GM23338 (cell line): Measurements from ENCODE around the gene SAPCD1. TPM values are rescaled to one million over a fixed set of nuclear protein-coding genes. Genes with fewer than 3 reads are reported as not detected.
"Not testable (repeated sequence)": the region's sequence is repeated elsewhere in the genome, so short reads cannot be mapped to it uniquely, and the experiment has no call there.

Source experiments
- ATAC-seq: fragments of 200-7000 bp; cut with Tn5 transposase; 3 replicates; pipeline ENCODE4 v1.9.1; 2020
- DNase-seq: peaks from one replicate; pipeline ENCODE4 v3.0.0-alpha.2; 2015; ENCODE audit warnings: low spot score
- H2AFZ ChIP-seq: fragments of 200-600 bp; sonication (generic); 2 replicates; pipeline ENCODE4 v1.8.0; 2016; ENCODE audit warnings: antibody characterized with exemption, mild to moderate bottlenecking, moderate library complexity
- H3F3A ChIP-seq: fragments of 200-600 bp; sonication (generic); replicated peaks from 2 replicates; pipeline ENCODE4 v1.8.0; 2017; ENCODE audit warnings: antibody characterized with exemption, mixed run types, low read depth
- H3K27ac ChIP-seq: fragments of 200-600 bp; sonication (generic); 2 replicates; pipeline ENCODE4 v1.6.1; 2016; ENCODE audit warnings: low read depth
- H3K27me3 ChIP-seq: fragments of 200-600 bp; sonication (generic); 2 replicates; pipeline ENCODE4 v1.8.0; 2016; ENCODE audit warnings: mild to moderate bottlenecking, mixed run types, moderate library complexity; ENCODE audit not compliant: insufficient read depth
- H3K36me3 ChIP-seq: fragments of 200-600 bp; sonication (generic); 2 replicates; pipeline ENCODE4 v1.8.0; 2016; ENCODE audit warnings: mild to moderate bottlenecking; ENCODE audit not compliant: insufficient read depth
- H3K4me1 ChIP-seq: fragments of 200-600 bp; sonication (generic); 2 replicates; pipeline ENCODE4 v1.8.0; 2016; ENCODE audit warnings: mild to moderate bottlenecking, moderate library complexity; ENCODE audit not compliant: insufficient read depth
- H3K4me2 ChIP-seq: fragments of 200-600 bp; sonication (generic); 2 replicates; pipeline ENCODE4 v1.7.1; 2017; ENCODE audit warnings: mixed run types
- H3K4me3 ChIP-seq: fragments of 200-600 bp; sonication (generic); 2 replicates; pipeline ENCODE4 v1.6.1; 2016; ENCODE audit warnings: mixed run types
- H3K79me2 ChIP-seq: fragments of 200-600 bp; sonication (generic); replicated peaks from 2 replicates; pipeline ENCODE4 v1.8.0; 2017; ENCODE audit warnings: mild to moderate bottlenecking; ENCODE audit not compliant: insufficient read depth
- H3K9me2 ChIP-seq: fragments of 200-600 bp; sonication (generic); 2 replicates; pipeline ENCODE4 v1.8.0; 2017; ENCODE audit not compliant: insufficient read depth
- H4K20me1 ChIP-seq: fragments of 200-600 bp; sonication (generic); replicated peaks from 2 replicates; pipeline ENCODE4 v1.8.0; 2017; ENCODE audit warnings: mild to moderate bottlenecking; ENCODE audit not compliant: insufficient read depth
- H3K27ac Mint-ChIP-seq: 2 replicates; pipeline ENCODE4 v1.8.0; 2020; ENCODE audit warnings: inconsistent platforms, mild to moderate bottlenecking, moderate library complexity, mixed read lengths
- H3K27me3 Mint-ChIP-seq: 3 replicates; pipeline ENCODE4 v1.8.0; 2022; ENCODE audit warnings: low read depth, mild to moderate bottlenecking, moderate library complexity, mixed read lengths, inconsistent platforms; ENCODE audit not compliant: insufficient read depth, poor library complexity
- H3K36me3 Mint-ChIP-seq: 3 replicates; pipeline ENCODE4 v1.8.0; 2021; ENCODE audit warnings: low read depth, mild to moderate bottlenecking, inconsistent platforms, moderate library complexity, mixed read lengths
- H3K4me1 Mint-ChIP-seq: 3 replicates; pipeline ENCODE4 v1.8.0; 2020; ENCODE audit warnings: mild to moderate bottlenecking, inconsistent platforms, mixed read lengths
- H3K4me3 Mint-ChIP-seq: 3 replicates; pipeline ENCODE4 v1.8.0; 2021; ENCODE audit warnings: moderate library complexity, mild to moderate bottlenecking, inconsistent platforms, mixed read lengths
- H3K9me3 Mint-ChIP-seq: 3 replicates; pipeline ENCODE4 v1.8.0; 2020; ENCODE audit warnings: moderate library complexity, mild to moderate bottlenecking, inconsistent platforms, mixed read lengths
- EZH2 ChIP-seq: fragments of 200-600 bp; sonication (generic); IDR thresholded peaks from one replicate; pipeline ENCODE4 v1.8.0; 2017; ENCODE audit warnings: antibody characterized with exemption, mild to moderate bottlenecking, low read depth; ENCODE audit not compliant: unreplicated experiment
- polyA plus RNA-seq: library from polyadenylated mRNA; unstranded; fragments of >200 nt; fragmentation: Nextera tagmentation; extraction: Ambion mirVana; gene quantifications from 2 replicates; pipeline ENCODE4 v1.2.1, GENCODE V29; 2016
- total RNA-seq: library from RNA; depleted of rRNA; stranded (reverse); fragments of >200 nt; shearing (Covaris generic); gene quantifications from 2 replicates; pipeline ENCODE4 v1.2.3, GENCODE V29; 2014
- TF ChIP-seq, protein P1 (sequence below): fragments of 250-450 bp; sonication (Bioruptor Pico); IDR thresholded peaks from 2 replicates; pipeline ENCODE4 v1.5.0; 2020; ENCODE audit warnings: mild to moderate bottlenecking, moderate library complexity
- TF ChIP-seq, protein P2 (sequence below): IDR thresholded peaks from 2 replicates; pipeline ENCODE4 v1.6.1; 2016; ENCODE audit warnings: antibody characterized with exemption

SAPCD1 gene
- total and polyA plus RNA-seq, 2 experiments from 2014 or later = 3.9 to 5.0 TPM

DNA sequence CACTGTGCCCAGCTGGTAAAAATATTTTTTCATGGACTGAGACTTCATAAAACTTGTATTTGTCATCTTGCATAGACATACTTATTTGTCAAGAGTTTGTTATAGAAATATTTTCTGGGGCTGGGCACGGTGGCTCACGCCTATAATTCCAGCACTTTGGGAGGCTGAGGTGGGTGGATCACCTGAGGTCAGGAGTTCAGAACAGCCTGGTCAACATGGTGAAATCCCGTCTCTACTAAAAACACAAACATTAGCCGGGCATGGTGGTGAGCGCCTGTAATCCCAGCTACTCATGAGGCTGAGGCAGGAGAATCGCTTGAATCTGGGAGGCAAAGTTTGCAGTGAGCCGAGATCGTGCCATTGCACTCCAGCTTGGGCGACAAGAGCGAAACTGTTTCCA is 46.1 kb downstream of the SAPCD1 start:
- not testable (repeated sequence) for H3K27ac Mint-ChIP-seq

DNA sequence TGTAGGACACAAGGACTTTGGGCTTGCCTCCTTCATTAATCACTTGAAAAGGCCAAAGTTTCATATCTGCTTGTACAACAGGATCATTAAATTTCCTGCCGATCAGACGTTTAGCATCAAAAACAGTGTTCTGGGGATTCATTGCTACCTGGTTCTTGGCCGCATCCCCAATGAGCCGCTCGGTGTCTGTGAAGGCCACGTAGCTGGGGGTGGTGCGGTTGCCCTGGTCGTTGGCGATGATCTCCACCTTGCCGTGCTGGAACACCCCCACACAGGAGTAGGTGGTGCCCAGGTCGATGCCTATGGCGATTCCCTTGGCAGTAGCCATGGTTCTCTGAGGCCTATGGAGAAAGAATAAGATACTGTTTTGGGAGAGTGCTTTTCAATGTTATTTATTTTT is 49.2 kb downstream of the SAPCD1 start:
- no peak for ATAC-seq
- Mint-ChIP-seq H3K36me3 (peaks cover 3% of the 10 kb centered on the region; the same call in 2 of the 3 replicates), H3K27ac (no peak overlapping the region), H3K4me1 (peaks cover 8% of the 10 kb centered on the region; the same call in 2 of the 3 replicates), H3K9me3 (peaks cover 4% of the 10 kb centered on the region; the same call in 2 of the 3 replicates), H3K27me3 (peaks cover 24% of the 10 kb centered on the region), H3K4me3 (no peak overlapping the region)
- Histone ChIP-seq H3K4me2 (no peak overlapping the region), H3K27me3 (no peaks in the 10 kb centered on the region), H3K27ac (no peak overlapping the region), H2AFZ (no peak overlapping the region), H3K9me2 (no peaks in the 10 kb centered on the region), H4K20me1 (no peaks in the 10 kb centered on the region), H3K4me3 (no peak overlapping the region), H3F3A (0 out of 2 replicates have a peak, but pooled peaks cover 6% of the 10 kb centered on the region), H3K79me2 (no peaks in the 10 kb centered on the region), H3K4me1 (peaks cover 9% of the 10 kb centered on the region; the same call in 1 of the 2 replicates), H3K36me3 (no peaks in the 10 kb centered on the region)
- no peak for DNase-seq
- TF ChIP-seq, protein P1, sequence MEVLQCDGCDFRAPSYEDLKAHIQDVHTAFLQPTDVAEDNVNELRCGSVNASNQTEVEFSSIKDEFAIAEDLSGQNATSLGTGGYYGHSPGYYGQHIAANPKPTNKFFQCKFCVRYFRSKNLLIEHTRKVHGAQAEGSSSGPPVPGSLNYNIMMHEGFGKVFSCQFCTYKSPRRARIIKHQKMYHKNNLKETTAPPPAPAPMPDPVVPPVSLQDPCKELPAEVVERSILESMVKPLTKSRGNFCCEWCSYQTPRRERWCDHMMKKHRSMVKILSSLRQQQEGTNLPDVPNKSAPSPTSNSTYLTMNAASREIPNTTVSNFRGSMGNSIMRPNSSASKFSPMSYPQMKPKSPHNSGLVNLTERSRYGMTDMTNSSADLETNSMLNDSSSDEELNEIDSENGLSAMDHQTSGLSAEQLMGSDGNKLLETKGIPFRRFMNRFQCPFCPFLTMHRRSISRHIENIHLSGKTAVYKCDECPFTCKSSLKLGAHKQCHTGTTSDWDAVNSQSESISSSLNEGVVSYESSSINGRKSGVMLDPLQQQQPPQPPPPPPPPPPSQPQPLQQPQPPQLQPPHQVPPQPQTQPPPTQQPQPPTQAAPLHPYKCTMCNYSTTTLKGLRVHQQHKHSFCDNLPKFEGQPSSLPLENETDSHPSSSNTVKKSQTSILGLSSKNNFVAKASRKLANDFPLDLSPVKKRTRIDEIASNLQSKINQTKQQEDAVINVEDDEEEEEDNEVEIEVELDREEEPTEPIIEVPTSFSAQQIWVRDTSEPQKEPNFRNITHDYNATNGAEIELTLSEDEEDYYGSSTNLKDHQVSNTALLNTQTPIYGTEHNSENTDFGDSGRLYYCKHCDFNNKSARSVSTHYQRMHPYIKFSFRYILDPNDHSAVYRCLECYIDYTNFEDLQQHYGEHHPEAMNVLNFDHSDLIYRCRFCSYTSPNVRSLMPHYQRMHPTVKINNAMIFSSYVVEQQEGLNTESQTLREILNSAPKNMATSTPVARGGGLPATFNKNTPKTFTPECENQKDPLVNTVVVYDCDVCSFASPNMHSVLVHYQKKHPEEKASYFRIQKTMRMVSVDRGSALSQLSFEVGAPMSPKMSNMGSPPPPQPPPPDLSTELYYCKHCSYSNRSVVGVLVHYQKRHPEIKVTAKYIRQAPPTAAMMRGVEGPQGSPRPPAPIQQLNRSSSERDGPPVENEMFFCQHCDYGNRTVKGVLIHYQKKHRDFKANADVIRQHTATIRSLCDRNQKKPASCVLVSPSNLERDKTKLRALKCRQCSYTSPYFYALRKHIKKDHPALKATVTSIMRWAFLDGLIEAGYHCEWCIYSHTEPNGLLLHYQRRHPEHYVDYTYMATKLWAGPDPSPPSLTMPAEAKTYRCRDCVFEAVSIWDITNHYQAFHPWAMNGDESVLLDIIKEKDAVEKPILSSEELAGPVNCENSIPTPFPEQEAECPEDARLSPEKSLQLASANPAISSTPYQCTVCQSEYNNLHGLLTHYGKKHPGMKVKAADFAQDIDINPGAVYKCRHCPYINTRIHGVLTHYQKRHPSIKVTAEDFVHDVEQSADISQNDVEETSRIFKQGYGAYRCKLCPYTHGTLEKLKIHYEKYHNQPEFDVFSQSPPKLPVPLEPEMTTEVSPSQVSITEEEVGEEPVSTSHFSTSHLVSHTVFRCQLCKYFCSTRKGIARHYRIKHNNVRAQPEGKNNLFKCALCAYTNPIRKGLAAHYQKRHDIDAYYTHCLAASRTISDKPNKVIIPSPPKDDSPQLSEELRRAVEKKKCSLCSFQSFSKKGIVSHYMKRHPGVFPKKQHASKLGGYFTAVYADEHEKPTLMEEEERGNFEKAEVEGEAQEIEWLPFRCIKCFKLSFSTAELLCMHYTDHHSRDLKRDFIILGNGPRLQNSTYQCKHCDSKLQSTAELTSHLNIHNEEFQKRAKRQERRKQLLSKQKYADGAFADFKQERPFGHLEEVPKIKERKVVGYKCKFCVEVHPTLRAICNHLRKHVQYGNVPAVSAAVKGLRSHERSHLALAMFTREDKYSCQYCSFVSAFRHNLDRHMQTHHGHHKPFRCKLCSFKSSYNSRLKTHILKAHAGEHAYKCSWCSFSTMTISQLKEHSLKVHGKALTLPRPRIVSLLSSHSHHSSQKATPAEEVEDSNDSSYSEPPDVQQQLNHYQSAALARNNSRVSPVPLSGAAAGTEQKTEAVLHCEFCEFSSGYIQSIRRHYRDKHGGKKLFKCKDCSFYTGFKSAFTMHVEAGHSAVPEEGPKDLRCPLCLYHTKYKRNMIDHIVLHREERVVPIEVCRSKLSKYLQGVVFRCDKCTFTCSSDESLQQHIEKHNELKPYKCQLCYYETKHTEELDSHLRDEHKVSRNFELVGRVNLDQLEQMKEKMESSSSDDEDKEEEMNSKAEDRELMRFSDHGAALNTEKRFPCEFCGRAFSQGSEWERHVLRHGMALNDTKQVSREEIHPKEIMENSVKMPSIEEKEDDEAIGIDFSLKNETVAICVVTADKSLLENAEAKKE (CRISPR knock-in tag) = no peak
- TF ChIP-seq, protein P2, sequence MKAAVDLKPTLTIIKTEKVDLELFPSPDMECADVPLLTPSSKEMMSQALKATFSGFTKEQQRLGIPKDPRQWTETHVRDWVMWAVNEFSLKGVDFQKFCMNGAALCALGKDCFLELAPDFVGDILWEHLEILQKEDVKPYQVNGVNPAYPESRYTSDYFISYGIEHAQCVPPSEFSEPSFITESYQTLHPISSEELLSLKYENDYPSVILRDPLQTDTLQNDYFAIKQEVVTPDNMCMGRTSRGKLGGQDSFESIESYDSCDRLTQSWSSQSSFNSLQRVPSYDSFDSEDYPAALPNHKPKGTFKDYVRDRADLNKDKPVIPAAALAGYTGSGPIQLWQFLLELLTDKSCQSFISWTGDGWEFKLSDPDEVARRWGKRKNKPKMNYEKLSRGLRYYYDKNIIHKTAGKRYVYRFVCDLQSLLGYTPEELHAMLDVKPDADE = no peak
- no peak for TF ChIP-seq EZH2

More for the DNA sequence above, 46.1 kb downstream of the SAPCD1 start:
- not testable (repeated sequence) for H3K36me3 Mint-ChIP-seq, H3K4me1 Mint-ChIP-seq, H3K4me3 ChIP-seq, H3K27ac ChIP-seq, DNase-seq, H3K4me3 Mint-ChIP-seq, ATAC-seq, H3K36me3 ChIP-seq, H3K4me2 ChIP-seq, H3K9me3 Mint-ChIP-seq, H3K9me2 ChIP-seq, H4K20me1 ChIP-seq, H3K27me3 ChIP-seq, H2AFZ ChIP-seq
- Histone ChIP-seq H3F3A (peaks cover 15% of the 10 kb centered on the region; the same call in 1 of the 2 replicates), H3K4me1 (peaks cover 12% of the 10 kb centered on the region), H3K79me2 (peaks cover 27% of the 10 kb centered on the region)
- peaks cover 13% of the 10 kb centered on the region for H3K27me3 Mint-ChIP-seq
